Subcutaneous abdominal adipose tissue (tissue), 5 donors: ENCODE measurements around the gene TRABD2B.

Experiments
- H3K27ac ChIP-seq: one replicate; pipeline ENCODE4 v1.7.0; 2013; ENCODE audit warnings: low read depth, mild to moderate bottlenecking, inconsistent platforms, low read length, moderate library complexity
- H3K27me3 ChIP-seq, 5 donors: one replicate each; pipeline ENCODE4 v1.7.0; 2013; ENCODE audit warnings: low read length in 5 of 5, inconsistent platforms in 1 of 5; ENCODE audit not compliant: control insufficient read depth in 5 of 5, insufficient read depth in 4 of 5
- H3K36me3 ChIP-seq, 5 donors: one replicate each; pipeline ENCODE4 v1.7.0; 2013; ENCODE audit warnings: low read length in 5 of 5; ENCODE audit not compliant: control insufficient read depth in 5 of 5, insufficient read depth in 5 of 5
- H3K4me1 ChIP-seq, 5 donors: one replicate each; pipeline ENCODE4 v1.7.0; 2013; ENCODE audit warnings: low read length in 5 of 5, mild to moderate bottlenecking in 3 of 5, moderate library complexity in 1 of 5; ENCODE audit not compliant: control insufficient read depth in 5 of 5, insufficient read depth in 5 of 5
- H3K4me3 ChIP-seq, 5 donors: one replicate each; pipeline ENCODE4 v1.7.0; 2013; ENCODE audit warnings: low read length in 5 of 5, low read depth in 1 of 5
- H3K9ac ChIP-seq, 5 donors: one replicate each; pipeline ENCODE4 v1.7.0; 2013; ENCODE audit warnings: low read length in 5 of 5, mild to moderate bottlenecking in 4 of 5, moderate library complexity in 3 of 5
- H3K9me3 ChIP-seq, 5 donors: one replicate each; pipeline ENCODE4 v1.7.0; 2013; ENCODE audit warnings: low read length in 5 of 5; ENCODE audit not compliant: control insufficient read depth in 5 of 5
- donor health status: healthy.
- donor health status: healthy.
- donor health status: healthy.
- donor health status: healthy.
- donor health status: healthy.

TRABD2B gene

DNA sequence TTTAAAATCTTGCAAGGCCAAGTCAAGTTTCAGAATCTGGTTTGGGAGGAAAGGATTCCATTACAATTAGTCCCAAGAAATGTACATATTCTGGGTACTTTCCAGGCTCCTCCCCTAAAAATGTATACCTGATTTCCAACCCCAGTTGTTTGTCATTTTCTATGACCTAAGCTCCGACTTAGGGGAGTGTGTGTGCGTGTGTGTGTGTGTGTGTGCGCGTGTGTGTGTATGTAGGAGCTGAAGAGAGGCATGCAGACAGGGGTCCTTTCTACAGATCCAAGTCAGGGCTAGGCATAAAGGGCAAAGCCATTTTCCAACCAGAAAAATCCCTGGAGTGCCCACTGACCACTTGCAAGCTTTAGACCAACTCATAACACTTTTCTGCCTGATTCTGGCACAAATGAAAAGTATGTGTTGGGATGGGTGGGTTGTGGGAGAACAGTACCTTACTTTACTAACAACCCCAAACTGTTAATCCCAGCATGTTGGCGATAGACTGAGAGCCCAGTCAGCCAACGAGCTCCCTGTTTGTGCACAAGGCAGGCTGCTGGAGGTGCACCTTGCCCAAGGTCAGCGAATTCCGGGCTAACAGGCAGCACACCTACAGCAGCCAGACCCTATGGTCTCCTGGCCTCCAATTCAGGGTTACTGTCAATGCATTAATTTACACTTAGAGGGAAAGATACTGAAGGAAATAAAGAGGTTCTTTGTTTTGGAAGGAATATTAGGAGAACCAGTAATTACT lies 1.7 kb downstream of the TRABD2B start:
- Histone ChIP-seq H3K4me3 (no peak overlapping the region), H3K9me3 (no peaks in the 10 kb centered on the region), H3K27ac (no peak overlapping the region), H3K36me3 (no peaks in the 10 kb centered on the region), H3K27me3 (peaks cover 5 to 50% (median 40%) of the 10 kb centered on the region in 5 donors), H3K9ac (no peak overlapping the region), H3K4me1 (peaks cover 6 to 24% (median 17%) of the 10 kb centered on the region in 5 donors)

DNA sequence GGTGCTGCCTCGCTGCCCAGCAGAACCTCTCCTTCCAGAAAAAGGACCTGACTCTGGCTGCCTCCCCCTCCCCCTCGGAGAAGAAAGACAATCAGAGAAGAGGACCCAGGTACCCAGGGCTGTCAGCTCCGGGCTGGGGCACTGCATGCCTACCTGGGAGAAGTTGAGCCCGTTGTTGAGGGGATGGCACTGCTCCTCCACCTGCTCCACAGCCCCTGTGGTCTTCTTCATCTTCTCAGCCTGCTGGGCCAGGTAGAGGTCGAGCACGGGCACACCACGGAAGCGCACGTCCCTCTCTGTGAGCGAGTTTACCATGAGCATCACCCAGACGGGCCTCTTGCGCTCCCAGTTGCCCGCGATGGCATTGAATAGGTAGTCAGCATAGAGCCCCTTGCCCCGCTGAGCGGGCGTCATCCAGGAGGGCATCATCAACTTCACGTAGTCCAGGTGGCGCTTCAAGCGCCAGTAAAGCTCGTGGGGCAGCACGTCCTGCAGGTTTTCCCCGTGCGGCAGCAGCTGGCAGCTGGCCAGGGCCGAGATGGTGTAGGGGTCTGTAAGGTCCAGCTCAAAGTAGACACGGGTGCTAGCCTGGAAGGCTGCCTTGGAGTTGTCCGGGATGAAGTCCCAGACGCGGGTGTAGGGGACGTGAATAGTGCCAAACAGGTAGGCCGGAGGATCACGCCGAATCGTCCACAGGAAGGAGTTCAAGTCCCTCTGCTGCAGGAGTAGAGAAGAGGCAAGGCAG lies 3.1 kb downstream of the TRABD2B start:
- no peak overlapping the region for H3K9ac ChIP-seq
- H3K27me3 ChIP-seq, result peaks cover 11 to 47% (median 46%) of the 10 kb centered on the region in 5 donors
- no peaks in the 10 kb centered on the region for H3K9me3 ChIP-seq
- H3K27ac ChIP-seq, result no peak overlapping the region
- no peak overlapping the region for H3K4me3 ChIP-seq
- H3K4me1 ChIP-seq, result peaks cover 6 to 24% (median 17%) of the 10 kb centered on the region in 5 donors
- H3K36me3 ChIP-seq, result no peaks in the 10 kb centered on the region

GRCh38 chr1:47993416-47993740 lies 3.8 kb downstream of the TRABD2B start:
- H3K27me3 ChIP-seq, result peaks cover 11 to 46% (median 40%) of the 10 kb centered on the region in 5 donors
- no peak overlapping the region for H3K9ac ChIP-seq
- no peaks in the 10 kb centered on the region for H3K9me3 ChIP-seq
- no peak overlapping the region for H3K27ac ChIP-seq
- H3K4me1 ChIP-seq, result peaks cover 6 to 24% (median 17%) of the 10 kb centered on the region in 5 donors
- no peak overlapping the region for H3K4me3 ChIP-seq
- no peaks in the 10 kb centered on the region for H3K36me3 ChIP-seq

DNA sequence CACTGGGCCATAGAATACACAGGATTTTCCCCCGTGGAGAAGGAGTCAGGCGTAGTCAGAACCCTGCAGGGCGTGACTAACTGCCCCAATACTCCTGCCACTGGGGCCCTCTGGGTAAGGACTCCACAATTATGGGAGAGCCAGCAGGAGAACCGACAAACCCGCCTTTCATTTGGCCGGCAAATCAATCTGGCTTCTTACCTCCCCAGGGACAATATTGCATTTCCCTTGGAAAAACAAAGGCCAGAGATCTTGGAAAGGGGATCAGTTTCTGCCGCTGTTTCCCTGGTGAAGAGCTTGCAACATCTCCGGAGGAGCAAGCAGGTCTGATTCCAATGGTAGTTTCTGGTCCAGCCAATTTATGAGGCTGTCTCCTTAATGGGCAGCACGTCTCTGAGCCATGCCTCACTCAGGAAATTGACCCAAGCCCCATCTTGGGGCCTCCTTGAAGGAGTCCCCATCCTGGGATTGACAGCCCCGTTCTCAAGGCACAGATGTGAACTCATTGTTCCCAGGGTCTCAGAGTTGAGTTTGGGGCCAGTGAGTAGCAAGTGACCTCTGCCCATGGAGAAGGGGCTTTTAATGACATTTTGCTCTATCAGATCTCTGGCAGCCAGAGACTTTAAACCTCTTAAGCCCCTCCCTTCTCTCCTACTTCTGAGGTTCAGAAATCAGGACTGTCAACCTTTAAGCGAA lies 4.3 kb downstream of the TRABD2B start:
- Histone ChIP-seq H3K36me3 (no peaks in the 10 kb centered on the region), H3K4me3 (no peak overlapping the region), H3K27ac (no peak overlapping the region), H3K4me1 (peaks cover 6 to 24% (median 17%) of the 10 kb centered on the region in 5 donors), H3K9me3 (no peaks in the 10 kb centered on the region), H3K9ac (no peak overlapping the region), H3K27me3 (peaks cover 11 to 46% (median 40%) of the 10 kb centered on the region in 5 donors)

DNA sequence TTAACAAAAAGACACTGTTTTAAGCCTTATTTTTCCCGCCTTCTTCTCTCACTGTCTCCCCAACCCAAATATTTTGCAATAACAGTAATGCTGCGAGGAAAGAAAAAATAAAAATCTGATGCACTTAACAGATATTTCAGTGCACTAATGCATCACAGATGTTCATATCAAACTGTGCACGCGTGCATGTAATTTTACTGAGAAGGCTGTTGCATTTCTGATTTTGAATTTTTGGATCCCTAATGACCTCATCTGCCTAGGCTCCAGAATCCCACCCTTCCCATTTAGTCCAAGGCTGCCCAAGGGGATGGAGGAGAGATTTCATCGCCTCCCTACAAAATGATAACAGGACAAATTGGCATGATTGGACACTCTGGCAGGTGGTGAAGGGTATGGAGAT lies 5.5 kb downstream of the TRABD2B start:
- no peaks in the 10 kb centered on the region for H3K36me3 ChIP-seq
- H3K4me1 ChIP-seq, result peaks cover 6 to 21% (median 15%) of the 10 kb centered on the region in 5 donors
- H3K9me3 ChIP-seq, result no peaks in the 10 kb centered on the region
- no peak overlapping the region for H3K27ac ChIP-seq
- no peak overlapping the region for H3K4me3 ChIP-seq
- H3K9ac ChIP-seq, result no peak overlapping the region
- H3K27me3 ChIP-seq, result peaks cover 14 to 51% (median 35%) of the 10 kb centered on the region in 5 donors

DNA sequence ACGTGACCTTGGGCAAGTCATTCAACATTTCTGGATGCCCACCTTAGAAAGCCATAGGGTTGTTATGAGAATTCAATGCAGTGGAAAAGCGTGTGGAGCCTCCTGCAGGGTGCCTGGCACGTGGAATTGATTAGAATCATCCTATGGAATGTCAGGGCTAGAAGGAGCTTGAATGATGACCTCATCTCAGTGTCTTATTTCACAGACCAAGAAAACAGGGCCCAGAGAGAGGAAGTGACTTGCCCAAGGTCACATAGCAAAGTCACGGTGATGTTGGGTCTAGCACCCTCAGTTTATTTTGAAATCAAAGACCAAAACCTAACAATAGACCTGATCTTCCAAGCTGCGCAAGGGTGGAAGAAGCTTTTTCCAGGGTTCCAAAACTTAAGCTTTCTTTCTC lies 6.0 kb downstream of the TRABD2B start:
- no peaks in the 10 kb centered on the region for H3K36me3 ChIP-seq
- H3K4me1 ChIP-seq, result peaks cover 6 to 21% (median 13%) of the 10 kb centered on the region in 5 donors
- no peak overlapping the region for H3K27ac ChIP-seq
- H3K4me3 ChIP-seq, result no peak overlapping the region
- H3K9me3 ChIP-seq, result no peaks in the 10 kb centered on the region
- peaks cover 14 to 49% (median 32%) of the 10 kb centered on the region in 5 donors for H3K27me3 ChIP-seq
- H3K9ac ChIP-seq, result no peak overlapping the region

DNA sequence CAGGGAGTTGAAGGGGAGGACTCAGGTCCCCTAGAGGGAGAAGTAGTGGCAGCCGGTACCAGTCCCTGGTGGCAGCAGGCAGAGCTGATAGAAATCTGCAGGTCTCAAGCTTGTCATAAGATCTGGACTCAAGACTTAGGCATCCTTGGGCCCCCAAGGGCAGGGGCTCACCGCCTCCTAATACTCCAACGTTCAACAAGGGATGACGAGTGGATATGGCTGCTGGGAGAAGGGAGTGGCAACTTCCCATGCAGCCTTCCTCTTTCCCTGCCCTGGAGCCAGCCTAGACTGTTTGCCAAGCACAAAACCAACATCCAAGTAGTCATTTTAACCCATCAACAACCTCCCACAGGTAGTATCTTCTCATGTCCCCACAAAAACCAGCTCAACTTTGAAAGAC lies 6.9 kb downstream of the TRABD2B start:
- Histone ChIP-seq H3K27ac (no peak overlapping the region), H3K9me3 (no peaks in the 10 kb centered on the region), H3K4me3 (no peak overlapping the region), H3K27me3 (peaks cover 9 to 40% (median 23%) of the 10 kb centered on the region in 5 donors), H3K9ac (no peak overlapping the region), H3K4me1 (peaks cover 6 to 21% (median 13%) of the 10 kb centered on the region in 5 donors), H3K36me3 (no peaks in the 10 kb centered on the region)

DNA sequence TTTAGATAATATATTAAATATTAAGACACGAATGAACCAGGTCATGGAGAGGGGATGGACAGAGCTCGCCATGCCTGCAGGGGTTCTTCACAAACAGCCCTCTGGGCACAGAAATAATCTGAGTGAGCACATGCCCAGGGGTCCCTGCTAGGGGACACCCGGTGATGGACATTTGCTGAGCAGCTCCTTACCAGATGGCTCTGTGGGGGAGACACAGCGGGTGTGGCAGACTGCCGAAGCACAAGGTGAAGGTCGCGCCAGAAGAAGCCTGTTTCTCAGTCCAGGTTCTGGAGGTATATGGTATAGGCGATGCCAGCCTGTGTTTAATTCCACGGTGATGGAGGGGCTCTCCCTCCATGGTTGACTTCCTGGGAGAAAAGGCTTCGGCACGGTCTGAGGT lies 9.6 kb downstream of the TRABD2B start:
- Histone ChIP-seq H3K9me3 (no peaks in the 10 kb centered on the region), H3K36me3 (no peaks in the 10 kb centered on the region), H3K9ac (no peak overlapping the region), H3K4me3 (no peak overlapping the region), H3K27me3 (peaks cover 17 to 47% (median 26%) of the 10 kb centered on the region in 5 donors), H3K4me1 (peaks cover 3 to 13% (median 5%) of the 10 kb centered on the region in 5 donors), H3K27ac (no peak overlapping the region)

DNA sequence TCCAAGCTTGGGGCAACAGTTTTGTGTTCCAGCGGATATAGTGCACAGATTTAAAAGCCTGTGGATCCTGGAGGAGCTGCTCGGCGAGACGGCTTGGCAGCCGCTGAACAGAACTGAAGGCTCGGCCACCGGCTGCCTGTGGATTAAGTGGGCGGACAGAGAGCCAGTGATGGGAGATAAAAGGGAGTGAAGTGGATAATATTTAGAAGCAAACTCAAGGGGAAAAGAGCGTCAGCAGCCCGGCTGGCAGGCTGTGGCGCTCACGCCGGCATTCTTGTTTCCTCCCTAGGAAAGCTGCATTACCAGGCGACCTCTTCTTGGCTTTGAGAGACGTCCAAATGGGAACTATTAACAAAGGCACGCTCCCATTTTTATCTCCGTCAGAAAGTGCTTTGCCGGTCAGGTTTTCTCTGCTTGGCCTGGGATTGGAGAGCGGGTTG lies 10.4 kb downstream of the TRABD2B start:
- Histone ChIP-seq H3K27me3 (peaks cover 17 to 43% (median 28%) of the 10 kb centered on the region in 5 donors), H3K27ac (no peak overlapping the region), H3K9ac (peak overlapping the region in 1 of 5 donors; percentile 31), H3K36me3 (no peaks in the 10 kb centered on the region), H3K4me1 (peaks cover 0 to 7% (median 0%) of the 10 kb centered on the region in 5 donors), H3K9me3 (no peaks in the 10 kb centered on the region), H3K4me3 (peak overlapping the region in 1 of 5 donors; percentile 1)
